K562 (cell line): ENCODE data around the gene SCUBE1. TPM values are rescaled to one million over a fixed set of nuclear protein-coding genes. Genes with fewer than 3 reads are reported as not detected.

Experiments
- CGGBP1 ChIP-seq: fragments of 250-450 bp; sonication (Bioruptor Pico); IDR thresholded peaks from 2 replicates; pipeline ENCODE4 v1.9.0; 2021; ENCODE audit warnings: mild to moderate bottlenecking
- CHD7 ChIP-seq: fragments of 200-600 bp; sonication (generic); IDR thresholded peaks from one replicate; pipeline ENCODE4 v1.6.1; 2012; ENCODE audit warnings: mild to moderate bottlenecking, low read depth, low read length, inconsistent platforms
- CREB5 ChIP-seq: fragments of 250-450 bp; sonication (Bioruptor Pico); IDR thresholded peaks from 2 replicates; pipeline ENCODE4 v1.5.0; 2020; ENCODE audit warnings: mild to moderate bottlenecking
- DDX20 ChIP-seq: fragments of 450-650 bp; IDR thresholded peaks from 2 replicates; pipeline ENCODE4 v1.6.1; 2016; ENCODE audit warnings: missing genetic modification characterization, low read depth, mild to moderate bottlenecking, missing compliant biosample characterization, moderate library complexity
- PCBP1 ChIP-seq: fragments of 200-400 bp; formaldehyde crosslinking; IDR thresholded peaks from 2 replicates; pipeline ENCODE4 v1.6.1; 2018; ENCODE audit warnings: mild to moderate bottlenecking, low read depth, low read length; ENCODE audit not compliant: poor library complexity, severe bottlenecking
- SMARCA4 ChIP-seq: fragments of 450-650 bp; IDR thresholded peaks from 2 replicates; pipeline ENCODE4 v1.6.1; 2016
- ZNF398 ChIP-seq: fragments of 250-450 bp; sonication (Bioruptor Pico); IDR thresholded peaks from 2 replicates; pipeline ENCODE4 v1.8.0; 2021; ENCODE audit warnings: moderate library complexity, mild to moderate bottlenecking, inconsistent platforms
- polyA plus RNA-seq, 8 experiments: library from polyadenylated mRNA; depleted of rRNA in 4 of 8; stranded (reverse) in 5 of 8; unstranded in 3 of 8; fragments of >200 nt; fragmentation: Nextera tagmentation in 2 of 8; fragmentation: Illumina TruSeq in 1 of 8; extraction: Ambion mirVana in 2 of 8; extraction: Trizol in 1 of 8; gene quantifications; 2 replicates each; pipeline versions ENCODE4 v1.2.1 to v1.2.3, GENCODE V29; 2011 to 2014; ENCODE audit warnings: inconsistent platforms in 1 of 8, missing spikeins in 1 of 8
- total RNA-seq, 7 experiments: library from RNA; depleted of rRNA in 6 of 7; stranded (reverse); fragments of >200 nt in 6 of 7; fragmentation: Illumina TruSeq in 2 of 7; extraction: Trizol in 2 of 7; gene quantifications; 2 replicates each; pipeline versions ENCODE4 v1.2.1 to v1.2.3, GENCODE V29; 2011 to 2021; ENCODE audit warnings: low replicate concordance in 1 of 7

Gene SCUBE1
- total and polyA plus RNA-seq, 9 of the 15 experiments (the other 6 are each of a cell fraction or from before 2014, with no cell fraction given): 0.03 to 0.47 (median 0.29) TPM; not detected in 6

GRCh38 chr22:43198126-43198525 is 145.0 kb downstream of the SCUBE1 start (continued):
- TF ChIP-seq CHD7 (no peak), CGGBP1 (CRISPR knock-in tag) (no peak), CREB5 (no peak), ZNF398 (CRISPR knock-in tag) (no peak), SMARCA4 (no peak), PCBP1 (no peak), DDX20 (tag) (no peak)
- TF ChIP-seq, all 486 proteins: peak for 0
